Measurements from ENCODE around the gene CPNE4. TPM values are rescaled to one million over a fixed set of nuclear protein-coding genes. Genes with fewer than 3 reads are reported as not detected.

Gene CPNE4
- total RNA-seq, 4 donors from 2014 or later = 0.17 to 0.52 TPM; not detected in 2

DNA sequence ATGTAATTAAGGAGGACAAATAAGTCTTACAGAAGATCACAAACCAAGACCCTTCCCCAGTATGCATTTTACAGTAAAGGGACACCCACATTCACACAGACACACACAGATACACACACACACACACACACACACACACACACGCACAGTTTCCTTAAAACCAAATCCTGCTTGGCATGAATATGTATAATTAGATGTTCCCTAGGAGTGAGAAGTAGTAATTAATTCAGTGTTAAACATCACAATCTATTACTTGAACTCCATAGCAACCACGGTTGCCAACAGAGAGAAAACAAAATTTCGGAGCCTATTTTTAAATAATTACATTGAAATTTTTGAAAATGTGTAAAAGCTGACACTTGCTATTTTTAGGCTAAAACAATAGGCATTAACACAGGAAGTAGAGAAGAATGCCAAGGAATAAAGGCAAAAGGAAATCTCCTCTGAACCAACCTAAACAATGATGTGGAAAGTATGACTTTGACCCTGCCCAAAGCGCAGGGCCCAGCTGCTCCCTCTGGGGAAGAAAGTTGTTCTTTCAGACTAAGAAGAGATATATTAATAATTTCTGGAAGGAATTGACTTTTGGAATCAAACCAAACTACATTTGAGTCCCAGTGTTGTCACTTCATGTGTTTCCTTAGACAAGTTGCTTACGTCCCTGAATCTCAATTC lies 215.3 kb downstream of the CPNE4 start:
- DNase-seq (ENCODE audit: extremely low spot score) = no peak
- H3K4me1 ChIP-seq = no peaks in the 10 kb centered on the region
- TF ChIP-seq POLR2AphosphoS5 (IDR thresholded peaks at IDR 0.05) = no peak
- H3K27ac ChIP-seq (replicated peaks in 1 of 4) = no peak overlapping the region
- H3K9me3 ChIP-seq = no peaks in the 10 kb centered on the region
- no peak overlapping the region for H3K4me3 ChIP-seq
- intact Hi-C loops (cut with DNase I) = no loop called here
- no peaks in the 10 kb centered on the region for H3K27me3 ChIP-seq
- H3K36me3 ChIP-seq = no peaks in the 10 kb centered on the region
- 60% methylated on average over 5 of the region's 5 CpGs for WGBS

DNA sequence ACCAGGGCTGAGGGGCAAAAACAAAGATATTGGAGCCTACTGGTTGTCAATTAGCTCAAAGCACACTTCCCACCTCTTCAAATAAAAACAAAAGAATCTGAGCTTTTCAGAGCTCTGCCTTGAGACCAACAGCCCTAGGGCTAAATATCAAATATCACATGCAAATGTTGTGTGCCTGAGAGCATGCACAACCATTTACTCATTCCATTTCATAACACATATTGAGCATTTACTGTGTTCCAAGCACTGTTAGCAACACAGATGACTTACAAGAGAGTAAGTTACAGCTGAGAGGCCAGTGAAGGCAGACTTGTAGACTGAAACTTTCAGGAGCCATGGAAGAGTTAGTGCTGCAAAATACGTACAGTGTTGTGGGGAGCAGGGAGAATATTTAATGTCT lies 222.4 kb downstream of the CPNE4 start:
- intact Hi-C loops (cut with DNase I) = no loop called here
- H3K27me3 ChIP-seq = no peaks in the 10 kb centered on the region
- no peak overlapping the region for H3K4me3 ChIP-seq
- no peaks in the 10 kb centered on the region for H3K36me3 ChIP-seq
- no peaks in the 10 kb centered on the region for H3K9me3 ChIP-seq
- WGBS = 67% methylated on average over 1 of the region's 1 CpG
- H3K4me1 ChIP-seq = no peaks in the 10 kb centered on the region
- no peak overlapping the region for H3K27ac ChIP-seq (replicated peaks in 1 of 4)
- no peak for TF ChIP-seq EP300 (IDR thresholded peaks at IDR 0.05)
- no peak for DNase-seq (ENCODE audit: extremely low spot score)

DNA sequence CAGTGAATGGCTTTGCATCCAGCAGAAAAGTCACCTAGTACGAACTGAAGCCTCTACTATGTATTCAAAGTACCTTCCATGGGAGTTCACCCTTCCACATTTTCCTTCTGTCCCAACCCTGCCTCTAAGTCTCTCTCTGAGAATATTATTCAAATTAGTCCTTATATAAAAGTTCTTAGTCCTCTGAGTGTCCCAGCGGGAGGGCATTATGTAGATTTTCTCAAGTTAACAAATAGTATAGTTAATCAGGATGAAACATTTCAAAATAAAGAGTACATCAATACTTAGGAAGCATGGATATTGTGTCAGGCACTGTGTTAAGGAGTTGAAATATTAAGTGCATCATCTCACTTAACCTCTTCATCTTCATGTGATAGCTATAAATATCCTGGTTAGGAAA lies 223.3 kb downstream of the CPNE4 start:
- TF ChIP-seq POLR2A (IDR thresholded peaks at IDR 0.05; ENCODE audit: low read depth) (no peak), POLR2AphosphoS5 (IDR thresholded peaks at IDR 0.05) (no peak), EP300 (IDR thresholded peaks at IDR 0.05) (no peak)
- TF ChIP-seq, protein P1, sequence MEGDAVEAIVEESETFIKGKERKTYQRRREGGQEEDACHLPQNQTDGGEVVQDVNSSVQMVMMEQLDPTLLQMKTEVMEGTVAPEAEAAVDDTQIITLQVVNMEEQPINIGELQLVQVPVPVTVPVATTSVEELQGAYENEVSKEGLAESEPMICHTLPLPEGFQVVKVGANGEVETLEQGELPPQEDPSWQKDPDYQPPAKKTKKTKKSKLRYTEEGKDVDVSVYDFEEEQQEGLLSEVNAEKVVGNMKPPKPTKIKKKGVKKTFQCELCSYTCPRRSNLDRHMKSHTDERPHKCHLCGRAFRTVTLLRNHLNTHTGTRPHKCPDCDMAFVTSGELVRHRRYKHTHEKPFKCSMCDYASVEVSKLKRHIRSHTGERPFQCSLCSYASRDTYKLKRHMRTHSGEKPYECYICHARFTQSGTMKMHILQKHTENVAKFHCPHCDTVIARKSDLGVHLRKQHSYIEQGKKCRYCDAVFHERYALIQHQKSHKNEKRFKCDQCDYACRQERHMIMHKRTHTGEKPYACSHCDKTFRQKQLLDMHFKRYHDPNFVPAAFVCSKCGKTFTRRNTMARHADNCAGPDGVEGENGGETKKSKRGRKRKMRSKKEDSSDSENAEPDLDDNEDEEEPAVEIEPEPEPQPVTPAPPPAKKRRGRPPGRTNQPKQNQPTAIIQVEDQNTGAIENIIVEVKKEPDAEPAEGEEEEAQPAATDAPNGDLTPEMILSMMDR (IDR thresholded peaks at IDR 0.05) = no peak

DNA sequence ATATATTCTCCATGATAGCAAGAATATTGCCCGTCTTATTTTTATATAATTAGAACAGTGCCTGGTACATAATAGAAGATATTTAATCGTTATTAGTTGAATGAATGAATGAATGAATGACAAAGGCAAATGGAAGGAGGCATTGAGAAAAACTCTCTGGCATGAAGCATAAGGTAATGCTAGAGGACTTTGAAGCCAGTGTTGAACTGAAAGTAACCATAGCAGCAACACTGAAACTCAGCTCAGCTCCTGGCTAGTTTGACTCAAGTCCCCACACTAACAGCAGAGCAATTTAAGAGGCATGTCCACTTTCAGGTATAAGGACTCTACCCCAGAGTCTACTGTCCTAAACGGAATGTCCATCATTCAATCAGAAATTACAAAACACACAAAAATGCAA lies 227.0 kb downstream of the CPNE4 start:
- intact Hi-C loops (cut with DNase I) = no loop called here
- WGBS = 92% methylated on average over 3 of the region's 3 CpGs
- H3K27ac ChIP-seq (replicated peaks in 1 of 4) = no peak overlapping the region
- no peak overlapping the region for H3K4me3 ChIP-seq
- DNase-seq (ENCODE audit: extremely low spot score) = no peak
- TF ChIP-seq EP300 (IDR thresholded peaks at IDR 0.05) (no peak), POLR2A (IDR thresholded peaks at IDR 0.05; ENCODE audit: low read depth) (no peak), POLR2AphosphoS5 (IDR thresholded peaks at IDR 0.05) (no peak)
- TF ChIP-seq, protein P1 (IDR thresholded peaks at IDR 0.05) = no peak
- H3K4me1 ChIP-seq = no peaks in the 10 kb centered on the region
- H3K27me3 ChIP-seq = no peaks in the 10 kb centered on the region
- no peaks in the 10 kb centered on the region for H3K9me3 ChIP-seq
- H3K36me3 ChIP-seq = no peaks in the 10 kb centered on the region

More for the DNA sequence above, 223.3 kb downstream of the CPNE4 start:
- H3K36me3 ChIP-seq = no peaks in the 10 kb centered on the region
- no peak for DNase-seq (ENCODE audit: extremely low spot score)
- no peak overlapping the region for H3K4me3 ChIP-seq
- H3K9me3 ChIP-seq = no peaks in the 10 kb centered on the region
- intact Hi-C loops (cut with DNase I) = no loop called here
- no peaks in the 10 kb centered on the region for H3K4me1 ChIP-seq
- H3K27ac ChIP-seq (replicated peaks in 1 of 4) = no peak overlapping the region
- H3K27me3 ChIP-seq = no peaks in the 10 kb centered on the region
- WGBS = 83% methylated on average over 2 of the region's 2 CpGs

DNA sequence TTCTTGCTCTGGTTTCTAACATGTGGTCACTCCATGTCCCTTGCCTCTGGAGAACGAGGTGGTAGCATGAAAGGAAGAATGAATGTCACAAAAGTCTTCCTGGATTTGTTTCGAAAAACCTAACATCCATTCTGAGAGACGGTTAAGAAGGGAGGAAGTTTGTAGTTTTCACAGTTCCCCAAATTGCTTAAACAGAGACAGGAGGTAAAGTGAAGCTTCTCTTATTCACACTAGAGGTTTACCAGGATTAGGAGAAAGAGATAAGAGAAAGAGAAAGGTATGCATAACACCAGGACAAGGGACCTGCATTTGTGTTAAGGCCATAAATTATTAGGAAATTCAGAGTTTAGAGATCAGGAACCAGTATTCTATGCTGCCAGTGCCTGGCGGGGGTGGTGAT lies 228.1 kb downstream of the CPNE4 start:
- Histone ChIP-seq H3K27ac (replicated peaks in 1 of 4) (no peak overlapping the region), H3K27me3 (no peaks in the 10 kb centered on the region), H3K36me3 (no peaks in the 10 kb centered on the region), H3K4me1 (no peaks in the 10 kb centered on the region), H3K4me3 (no peak overlapping the region), H3K9me3 (no peaks in the 10 kb centered on the region)
- TF ChIP-seq, protein P1 (IDR thresholded peaks at IDR 0.05) = no peak
- TF ChIP-seq EP300 (IDR thresholded peaks at IDR 0.05) (no peak), POLR2AphosphoS5 (IDR thresholded peaks at IDR 0.05) (no peak), POLR2A (IDR thresholded peaks at IDR 0.05; ENCODE audit: low read depth) (no peak)
- intact Hi-C loops (cut with DNase I) = no loop called here
- no peak for DNase-seq (ENCODE audit: extremely low spot score)
- 63% methylated on average over 4 of the region's 4 CpGs for WGBS
